Measurements from ENCODE around the gene BPIFB3.

The BPIFB3 gene

GRCh38 chr20:33064572-33065287 is 11.0 kb downstream of the BPIFB3 start:
- no peak for DNase-seq

- DNase-seq = no peak
Observed at GRCh38 chr20:33065785-33066184, 12.1 kb downstream of the BPIFB3 start.

- no peak for DNase-seq
Observed at GRCh38 chr20:33067806-33068205, 14.1 kb downstream of the BPIFB3 start.

- no peak for DNase-seq
Observed at GRCh38 chr20:33068251-33068939, 14.7 kb downstream of the BPIFB3 start.

GRCh38 chr20:33069673-33070072 is 16.0 kb downstream of the BPIFB3 start:
- no peak for DNase-seq

- no peak for DNase-seq
Observed at GRCh38 chr20:33070111-33071053, 16.7 kb downstream of the BPIFB3 start.

- DNase-seq = no peak
Observed at GRCh38 chr20:33071198-33071597, 17.5 kb downstream of the BPIFB3 start.

- no peak for DNase-seq
Observed at GRCh38 chr20:33072362-33072761, 18.7 kb downstream of the BPIFB3 start.

- no peak for DNase-seq
Observed at GRCh38 chr20:33072813-33073212, 19.1 kb downstream of the BPIFB3 start.

- DNase-seq = no peak
Observed at GRCh38 chr20:33074675-33075074, 21.0 kb downstream of the BPIFB3 start.

GRCh38 chr20:33075281-33075680 is 21.6 kb downstream of the BPIFB3 start:
- DNase-seq = no peak

GRCh38 chr20:33076662-33077372 is 23.1 kb downstream of the BPIFB3 start:
- DNase-seq = no peak

- no peak for DNase-seq
Observed at GRCh38 chr20:33079259-33079658, 25.6 kb downstream of the BPIFB3 start, which contains the start of gene BPIFB4. TSS of gene BPIFB4 (plus strand) at chr20:33079643. CDS start at chr20:33081527, 1,884 bp downstream.

- DNase-seq = no peak
Observed at GRCh38 chr20:33081411-33082154, 27.9 kb downstream of the BPIFB3 start.

- DNase-seq = no peak
Observed at GRCh38 chr20:33082546-33082945, 28.8 kb downstream of the BPIFB3 start.

- no peak for DNase-seq
Observed at GRCh38 chr20:33083544-33084340, 30.0 kb downstream of the BPIFB3 start.

GRCh38 chr20:33084722-33085121 is 31.0 kb downstream of the BPIFB3 start:
- DNase-seq = no peak

GRCh38 chr20:33086052-33086722 is 32.5 kb downstream of the BPIFB3 start:
- DNase-seq = no peak

- no peak for DNase-seq
Observed at GRCh38 chr20:33091147-33091546, 37.4 kb downstream of the BPIFB3 start.

- no peak for DNase-seq
Observed at GRCh38 chr20:33091693-33092092, 38.0 kb downstream of the BPIFB3 start.

All from SIG-M5 (cell line).